Measurements from ENCODE around the gene MISP. TPM values are rescaled to one million over a fixed set of nuclear protein-coding genes. Genes with fewer than 3 reads are reported as not detected.
A peak's percentile ranks its signal among the peaks of the same experiment; 100 is the strongest.

Gene MISP
- total RNA-seq, 4 donors from 2014 or later = 197 to 501 (median 402) TPM

- Histone ChIP-seq H3K27ac (no peak overlapping the region), H3K9me3 (no peaks in the 10 kb centered on the region), H3K4me3 (no peak overlapping the region), H3K36me3 (no peaks in the 10 kb centered on the region), H3K27me3 (no peaks in the 10 kb centered on the region), H3K4me1 (peaks cover 0 to 19% (median 11%) of the 10 kb centered on the region in 4 donors)
- intact Hi-C loops (cut with DNase I; ENCODE audit: low total_unique reads) = no loop called here
- WGBS, 2 donors (ENCODE audit: low coverage in 1 of 2) = 82% methylated on average over 16 of the region's 16 CpGs; no CpG with 5 or more reads in 1 of the 2 donors
- in situ Hi-C loops (cut with MboI; ENCODE audit: low pct_ligation_motif_present in 1 of 4, low pct_unique_long_range_greater_than_20kb in 1 of 4, low sequenced_read_pairs in 3 of 4) = no loop called here
- no peak for DNase-seq
- TF ChIP-seq POLR2A (IDR thresholded peaks at IDR 0.05) (no peak), EP300 (IDR thresholded peaks at IDR 0.05; ENCODE audit: low read depth) (no peak), CTCF (IDR thresholded peaks at IDR 0.05) (no peak), POLR2AphosphoS5 (IDR thresholded peaks at IDR 0.05) (no peak)
These were observed 41.5 kb downstream of the MISP start for GRCh38 chr19:792306-792885.

GRCh38 chr19:793806-794205 lies 42.9 kb downstream of the MISP start:
- H3K27ac ChIP-seq = no peak overlapping the region
- in situ Hi-C loops (cut with MboI; ENCODE audit: low pct_ligation_motif_present in 1 of 4, low pct_unique_long_range_greater_than_20kb in 1 of 4, low sequenced_read_pairs in 3 of 4) = no loop called here
- TF ChIP-seq CTCF (IDR thresholded peaks at IDR 0.05) = no peak
- TF ChIP-seq EP300 (IDR thresholded peaks at IDR 0.05; ENCODE audit: low read depth) = no peak
- no peak for TF ChIP-seq POLR2A (IDR thresholded peaks at IDR 0.05)
- no peak for TF ChIP-seq POLR2AphosphoS5 (IDR thresholded peaks at IDR 0.05)
- DNase-seq = no peak
- whole genome bisulfite sequencing, 2 donors (ENCODE audit: low coverage in 1 of 2) = 94% methylated on average over 12 of the region's 12 CpGs; no CpG with 5 or more reads in 1 of the 2 donors
- H3K27me3 ChIP-seq = no peaks in the 10 kb centered on the region
- intact Hi-C loops (cut with DNase I; ENCODE audit: low total_unique reads) = no loop called here
- H3K36me3 ChIP-seq = no peaks in the 10 kb centered on the region
- H3K9me3 ChIP-seq = no peaks in the 10 kb centered on the region
- H3K4me3 ChIP-seq = no peak overlapping the region
- H3K4me1 ChIP-seq = peaks cover 0 to 19% (median 11%) of the 10 kb centered on the region in 4 donors

- Histone ChIP-seq H3K27ac (peak overlapping the region; percentile 2 to 93 (median 52)), H3K27me3 (no peaks in the 10 kb centered on the region), H3K4me3 (no peak overlapping the region), H3K36me3 (no peaks in the 10 kb centered on the region), H3K9me3 (no peaks in the 10 kb centered on the region), H3K4me1 (peaks cover 8 to 29% (median 23%) of the 10 kb centered on the region in 4 donors)
- DNase-seq = no peak
- WGBS, 2 donors (ENCODE audit: low coverage in 1 of 2) = 73% methylated on average over 28 of the region's 28 CpGs; no CpG with 5 or more reads in 1 of the 2 donors
- in situ Hi-C loops (cut with MboI; ENCODE audit: low pct_ligation_motif_present in 1 of 4, low pct_unique_long_range_greater_than_20kb in 1 of 4, low sequenced_read_pairs in 3 of 4) (no loop called here), intact Hi-C loops (cut with DNase I; ENCODE audit: low total_unique reads) (no loop called here)
- TF ChIP-seq EP300 (IDR thresholded peaks at IDR 0.05; ENCODE audit: low read depth) = no peak
These were observed 44.2 kb downstream of the MISP start for GRCh38 chr19:795073-795611.

- H3K9me3 ChIP-seq = no peaks in the 10 kb centered on the region
- in situ Hi-C loops (cut with MboI; ENCODE audit: low pct_ligation_motif_present in 1 of 4, low pct_unique_long_range_greater_than_20kb in 1 of 4, low sequenced_read_pairs in 3 of 4) = no loop called here
- no peaks in the 10 kb centered on the region for H3K27me3 ChIP-seq
- 76% methylated on average over 35 of the region's 39 CpGs; no CpG with 5 or more reads in 1 of the 2 donors for WGBS, 2 donors (ENCODE audit: low coverage in 1 of 2)
- TF ChIP-seq EP300 (IDR thresholded peaks at IDR 0.05; ENCODE audit: low read depth) (no peak), POLR2AphosphoS5 (IDR thresholded peaks at IDR 0.05) (no peak), CTCF (IDR thresholded peaks at IDR 0.05) (no peak), POLR2A (IDR thresholded peaks at IDR 0.05) (no peak)
- no peaks in the 10 kb centered on the region for H3K36me3 ChIP-seq
- DNase-seq = no peak
- H3K4me1 ChIP-seq = peaks cover 16 to 37% (median 31%) of the 10 kb centered on the region in 4 donors
- H3K27ac ChIP-seq = peak overlapping the region; percentile 79 to 93 (median 86)
- peak overlapping the region; percentile 65 to 96 (median 70) for H3K4me3 ChIP-seq
- intact Hi-C loops (cut with DNase I; ENCODE audit: low total_unique reads) = no loop called here
These were observed 45.0 kb downstream of the MISP start for GRCh38 chr19:795691-796581.

Measured in transverse colon (tissue), 4 donors.